Thymus (tissue), 11 donors: Measurements from ENCODE around the gene SLC25A21. TPM values are rescaled to one million over a fixed set of nuclear protein-coding genes. Genes with fewer than 3 reads are reported as not detected.
"Not testable (repeated sequence)": the region's sequence is repeated elsewhere in the genome, so short reads cannot be mapped to it uniquely, and the experiment has no call there.

Source experiments
- DNase-seq, 9 donors: peaks; one replicate each; pipeline ENCODE4 v3.0.0-alpha.2; 2013; ENCODE audit warnings: low spot score in 9 of 9, low read depth in 6 of 9, missing footprints in 1 of 9
- H3K27ac ChIP-seq, 2 donors: one replicate each; pipeline ENCODE4 v1.5.1; 2013; ENCODE audit warnings: control low read depth in 1 of 2, low read depth in 1 of 2, low read length in 1 of 2, mild to moderate bottlenecking in 1 of 2, moderate library complexity in 1 of 2
- H3K27me3 ChIP-seq, 2 donors: one replicate each; pipeline ENCODE4 v1.5.1; 2013; ENCODE audit warnings: low read length in 1 of 2; ENCODE audit not compliant: control insufficient read depth in 2 of 2, insufficient read depth in 1 of 2
- H3K36me3 ChIP-seq, 2 donors: one replicate each; pipeline ENCODE4 v1.5.1; 2013; ENCODE audit warnings: low read length in 1 of 2, mild to moderate bottlenecking in 1 of 2, moderate library complexity in 1 of 2; ENCODE audit not compliant: control insufficient read depth in 2 of 2, insufficient read depth in 2 of 2
- H3K4me1 ChIP-seq, 2 donors: one replicate each; pipeline ENCODE4 v1.5.1; 2013; ENCODE audit warnings: low read length in 2 of 2; ENCODE audit not compliant: control insufficient read depth in 2 of 2, insufficient read depth in 2 of 2
- H3K4me3 ChIP-seq, 2 donors: one replicate each; pipeline ENCODE4 v1.5.1; 2013; ENCODE audit warnings: low read length in 2 of 2, control low read depth in 1 of 2, mild to moderate bottlenecking in 1 of 2
- H3K9me3 ChIP-seq, 2 donors: one replicate each; pipeline ENCODE4 v1.5.1; 2013; ENCODE audit warnings: low read length in 1 of 2, mild to moderate bottlenecking in 1 of 2; ENCODE audit not compliant: control insufficient read depth in 2 of 2, insufficient read depth in 1 of 2
- WGBS: extraction: QIAGEN DNeasy Blood & Tissue Kit; methylation state at CpG from one replicate; pipeline ENCODE4 v1.1.7; 2013; 5-methylcytosine and 5-hydroxymethylcytosine counted together
- polyA plus RNA-seq: library from polyadenylated mRNA; stranded (reverse); fragments of 200-250 nt; gene quantifications from one replicate; pipeline ENCODE4 v1.2.3, GENCODE V29; 2013
- total RNA-seq: library from RNA; stranded (reverse); fragments of 120-200 nt; gene quantifications from one replicate; pipeline ENCODE4 v1.2.4, GENCODE V29; 2013
- donor health status: healthy.

The SLC25A21 gene
- total and polyA plus RNA-seq, 2 donors: 0.46 to 0.90 TPM

GRCh38 chr14:37189733-37190132 lies 17.3 kb upstream of the SLC25A21 start:
- not testable (repeated sequence) for H3K36me3 ChIP-seq, H3K27ac ChIP-seq, H3K9me3 ChIP-seq, H3K27me3 ChIP-seq, H3K4me3 ChIP-seq, H3K4me1 ChIP-seq, DNase-seq
- WGBS: 96% methylated on average over 2 of the region's 2 CpGs

- not testable (repeated sequence) for H3K36me3 ChIP-seq, H3K4me1 ChIP-seq, H3K27ac ChIP-seq, H3K9me3 ChIP-seq, H3K4me3 ChIP-seq, DNase-seq, H3K27me3 ChIP-seq
- WGBS: 87% methylated on average over 9 of the region's 9 CpGs
Measured at GRCh38 chr14:37187840-37188577, 15.6 kb upstream of the SLC25A21 start.

- no peaks in the 10 kb centered on the region for H3K27me3 ChIP-seq
- no peak overlapping the region for H3K4me3 ChIP-seq
- no peak for DNase-seq
- H3K9me3 ChIP-seq: no peaks in the 10 kb centered on the region
- H3K4me1 ChIP-seq: no peaks in the 10 kb centered on the region
- H3K27ac ChIP-seq: no peak overlapping the region
- H3K36me3 ChIP-seq: no peaks in the 10 kb centered on the region
- 82% methylated on average over 3 of the region's 3 CpGs for WGBS
Measured at GRCh38 chr14:37187294-37187693, 14.9 kb upstream of the SLC25A21 start.

- H3K9me3 ChIP-seq: no peaks in the 10 kb centered on the region
- 86% methylated on average over 1 of the region's 1 CpG for WGBS
Measured at GRCh38 chr14:37186865-37187264, 14.5 kb upstream of the SLC25A21 start.

GRCh38 chr14:37185670-37186069 lies 13.3 kb upstream of the SLC25A21 start:
- Histone ChIP-seq H3K9me3 (no peaks in the 10 kb centered on the region), H3K4me1 (no peaks in the 10 kb centered on the region), H3K36me3 (no peaks in the 10 kb centered on the region), H3K4me3 (no peak overlapping the region), H3K27ac (no peak overlapping the region), H3K27me3 (no peaks in the 10 kb centered on the region)
- no peak for DNase-seq

More at GRCh38 chr14:37186865-37187264, 14.5 kb upstream of the SLC25A21 start:
- Histone ChIP-seq H3K27me3 (no peaks in the 10 kb centered on the region), H3K27ac (no peak overlapping the region), H3K4me1 (no peaks in the 10 kb centered on the region), H3K36me3 (no peaks in the 10 kb centered on the region), H3K4me3 (no peak overlapping the region)
- DNase-seq: no peak

GRCh38 chr14:37184520-37184919 lies 12.1 kb upstream of the SLC25A21 start:
- H3K4me3 ChIP-seq, H3K36me3 ChIP-seq, H3K27me3 ChIP-seq, DNase-seq, H3K27ac ChIP-seq, H3K4me1 ChIP-seq, H3K9me3 ChIP-seq: not testable (repeated sequence)
- WGBS: 92% methylated on average over 8 of the region's 8 CpGs

GRCh38 chr14:37181441-37181840 lies 9.0 kb upstream of the SLC25A21 start:
- DNase-seq: no peak
- no peaks in the 10 kb centered on the region for H3K27me3 ChIP-seq
- 89% methylated on average over 6 of the region's 6 CpGs for WGBS
- H3K4me1 ChIP-seq: no peaks in the 10 kb centered on the region
- no peak overlapping the region for H3K4me3 ChIP-seq
- no peak overlapping the region for H3K27ac ChIP-seq
- H3K9me3 ChIP-seq: no peaks in the 10 kb centered on the region
- H3K36me3 ChIP-seq: no peaks in the 10 kb centered on the region

GRCh38 chr14:37180886-37181285 lies 8.5 kb upstream of the SLC25A21 start:
- H3K4me1 ChIP-seq, H3K4me3 ChIP-seq, H3K27me3 ChIP-seq, H3K9me3 ChIP-seq, H3K27ac ChIP-seq, H3K36me3 ChIP-seq, DNase-seq: not testable (repeated sequence)
- over 99% methylated on average over 7 of the region's 7 CpGs for WGBS

- H3K27ac ChIP-seq: no peak overlapping the region
- no peaks in the 10 kb centered on the region for H3K27me3 ChIP-seq
- 94% methylated on average over 4 of the region's 4 CpGs for WGBS
- no peak overlapping the region for H3K4me3 ChIP-seq
- H3K36me3 ChIP-seq: no peaks in the 10 kb centered on the region
- DNase-seq: no peak
- no peaks in the 10 kb centered on the region for H3K9me3 ChIP-seq
- H3K4me1 ChIP-seq: no peaks in the 10 kb centered on the region
Measured at GRCh38 chr14:37179896-37180502, 7.6 kb upstream of the SLC25A21 start.
